BLaER1 (cell line): ENCODE data around the gene C11orf21.

Experiments used
- H3K27ac ChIP-seq: shearing (Covaris generic); formaldehyde crosslinking; 2 replicates; pipeline ENCODE4 v1.8.1; 2022
- H3K27me3 ChIP-seq: shearing (Covaris generic); formaldehyde crosslinking; 2 replicates; pipeline ENCODE4 v1.8.1; 2022
- H3K36me3 ChIP-seq: shearing (Covaris generic); formaldehyde crosslinking; 2 replicates; pipeline ENCODE4 v1.8.1; 2022
- H3K4me1 ChIP-seq: shearing (Covaris generic); formaldehyde crosslinking; 2 replicates; pipeline ENCODE4 v1.8.1; 2022
- H3K4me2 ChIP-seq: shearing (Covaris generic); formaldehyde crosslinking; 2 replicates; pipeline ENCODE4 v1.8.1; 2022
- H3K4me3 ChIP-seq: shearing (Covaris generic); formaldehyde crosslinking; 2 replicates; pipeline ENCODE4 v1.8.1; 2022
- H3K9ac ChIP-seq: shearing (Covaris generic); formaldehyde crosslinking; 2 replicates; pipeline ENCODE4 v1.8.1; 2022
- H3K9me3 ChIP-seq: shearing (Covaris generic); formaldehyde crosslinking; 2 replicates; pipeline ENCODE4 v1.8.1; 2022
- H4K20me1 ChIP-seq: shearing (Covaris generic); formaldehyde crosslinking; 2 replicates; pipeline ENCODE4 v1.8.1; 2022
- Cebpa-rat ChIP-seq: shearing (Covaris generic); IDR thresholded peaks from 2 replicates; pipeline ENCODE4 v1.8.1; 2022

Gene C11orf21

GRCh38 chr11:2251138-2251537 is 50.6 kb downstream of the C11orf21 start:
- no peak overlapping the region for H3K9ac ChIP-seq
- H3K36me3 ChIP-seq, result no peaks in the 10 kb centered on the region
- peaks cover 10% of the 10 kb centered on the region for H3K27me3 ChIP-seq
- peaks cover 28% of the 10 kb centered on the region for H3K4me1 ChIP-seq
- H4K20me1 ChIP-seq, result peaks cover 14% of the 10 kb centered on the region; the same call in 1 of the 2 replicates
- H3K27ac ChIP-seq, result no peak overlapping the region
- H3K4me2 ChIP-seq, result peak overlapping the region; percentile 34
- TF ChIP-seq Cebpa-rat, result no peak
- H3K4me3 ChIP-seq, result no peak overlapping the region
- H3K9me3 ChIP-seq, result no peaks in the 10 kb centered on the region

- Histone ChIP-seq H3K9ac (no peak overlapping the region), H3K4me2 (peak overlapping the region; percentile 34), H3K9me3 (no peaks in the 10 kb centered on the region), H3K4me1 (peaks cover 28% of the 10 kb centered on the region), H4K20me1 (peaks cover 14% of the 10 kb centered on the region; the same call in 1 of the 2 replicates), H3K27ac (no peak overlapping the region), H3K4me3 (no peak overlapping the region), H3K27me3 (peaks cover 10% of the 10 kb centered on the region), H3K36me3 (no peaks in the 10 kb centered on the region)
- TF ChIP-seq Cebpa-rat, result no peak
Measured at GRCh38 chr11:2250485-2250884, 51.2 kb downstream of the C11orf21 start.

GRCh38 chr11:2250041-2250440 is 51.7 kb downstream of the C11orf21 start:
- Histone ChIP-seq H3K36me3 (no peaks in the 10 kb centered on the region), H3K9ac (no peak overlapping the region), H3K27ac (no peak overlapping the region), H3K4me3 (no peak overlapping the region), H3K4me1 (peaks cover 28% of the 10 kb centered on the region), H4K20me1 (peaks cover 14% of the 10 kb centered on the region; the same call in 1 of the 2 replicates), H3K9me3 (no peaks in the 10 kb centered on the region), H3K4me2 (peak overlapping the region; percentile 34), H3K27me3 (peaks cover 10% of the 10 kb centered on the region)
- no peak for TF ChIP-seq Cebpa-rat

GRCh38 chr11:2249189-2249916 is 52.4 kb downstream of the C11orf21 start:
- no peak for TF ChIP-seq Cebpa-rat

GRCh38 chr11:2248762-2249161 is 53.0 kb downstream of the C11orf21 start:
- Histone ChIP-seq H3K9me3 (no peaks in the 10 kb centered on the region), H3K36me3 (no peaks in the 10 kb centered on the region), H4K20me1 (peaks cover 14% of the 10 kb centered on the region; the same call in 1 of the 2 replicates), H3K27ac (no peak overlapping the region), H3K4me2 (peak overlapping the region; percentile 76), H3K4me3 (no peak overlapping the region), H3K4me1 (peaks cover 28% of the 10 kb centered on the region), H3K27me3 (peaks cover 10% of the 10 kb centered on the region), H3K9ac (no peak overlapping the region)
- TF ChIP-seq Cebpa-rat, result no peak

More at GRCh38 chr11:2249189-2249916, 52.4 kb downstream of the C11orf21 start:
- peak overlapping the region; percentile 76 for H3K4me2 ChIP-seq
- H3K27ac ChIP-seq, result no peak overlapping the region
- H3K9me3 ChIP-seq, result no peaks in the 10 kb centered on the region
- peaks cover 28% of the 10 kb centered on the region for H3K4me1 ChIP-seq
- H3K9ac ChIP-seq, result no peak overlapping the region
- H3K4me3 ChIP-seq, result no peak overlapping the region
- H4K20me1 ChIP-seq, result peaks cover 14% of the 10 kb centered on the region; the same call in 1 of the 2 replicates
- no peaks in the 10 kb centered on the region for H3K36me3 ChIP-seq
- peaks cover 10% of the 10 kb centered on the region for H3K27me3 ChIP-seq

GRCh38 chr11:2248242-2248641 is 53.5 kb downstream of the C11orf21 start:
- Histone ChIP-seq H3K27ac (no peak overlapping the region), H3K27me3 (peaks cover 10% of the 10 kb centered on the region), H3K4me3 (no peak overlapping the region), H3K9ac (no peak overlapping the region), H3K4me1 (peaks cover 28% of the 10 kb centered on the region), H3K9me3 (no peaks in the 10 kb centered on the region), H3K4me2 (no peak overlapping the region), H3K36me3 (no peaks in the 10 kb centered on the region), H4K20me1 (peaks cover 14% of the 10 kb centered on the region; the same call in 1 of the 2 replicates)
- no peak for TF ChIP-seq Cebpa-rat

- no peak overlapping the region for H3K4me2 ChIP-seq
- H3K4me3 ChIP-seq, result no peak overlapping the region
- H3K36me3 ChIP-seq, result no peaks in the 10 kb centered on the region
- no peaks in the 10 kb centered on the region; the same call in 1 of the 2 replicates for H3K9me3 ChIP-seq
- H3K9ac ChIP-seq, result no peak overlapping the region
- H3K27me3 ChIP-seq, result peaks cover 10% of the 10 kb centered on the region
- no peak for TF ChIP-seq Cebpa-rat
- peaks cover 28% of the 10 kb centered on the region for H3K4me1 ChIP-seq
- peaks cover 14% of the 10 kb centered on the region; the same call in 1 of the 2 replicates for H4K20me1 ChIP-seq
- H3K27ac ChIP-seq, result no peak overlapping the region
Measured at GRCh38 chr11:2247496-2247895, 54.2 kb downstream of the C11orf21 start.
